Measurements from ENCODE around the gene RUNX1.

Gene RUNX1

GRCh38 chr21:34844013-34844923 is 204.8 kb downstream of the RUNX1 start:
- no peak for DNase-seq

GRCh38 chr21:34843562-34843961 is 205.5 kb downstream of the RUNX1 start:
- no peak for DNase-seq

GRCh38 chr21:34841154-34841553 is 207.9 kb downstream of the RUNX1 start:
- DNase-seq = no peak

GRCh38 chr21:34840693-34841092 is 208.4 kb downstream of the RUNX1 start:
- DNase-seq = no peak

GRCh38 chr21:34838956-34839820 is 209.9 kb downstream of the RUNX1 start:
- DNase-seq = no peak

GRCh38 chr21:34836933-34837505 is 212.1 kb downstream of the RUNX1 start:
- no peak for DNase-seq

- DNase-seq = no peak
Measured at GRCh38 chr21:34836103-34836932, 212.8 kb downstream of the RUNX1 start.

- no peak for DNase-seq
Measured at GRCh38 chr21:34835526-34835925, 213.6 kb downstream of the RUNX1 start.

GRCh38 chr21:34834852-34835501 is 214.1 kb downstream of the RUNX1 start:
- no peak for DNase-seq

GRCh38 chr21:34834290-34834689 is 214.8 kb downstream of the RUNX1 start:
- no peak for DNase-seq

GRCh38 chr21:34833465-34833864 is 215.6 kb downstream of the RUNX1 start:
- DNase-seq = no peak

- DNase-seq = no peak
Measured at GRCh38 chr21:34830386-34831170, 218.5 kb downstream of the RUNX1 start.

- DNase-seq = no peak
Measured at GRCh38 chr21:34827445-34828235, 221.5 kb downstream of the RUNX1 start.

GRCh38 chr21:34826836-34827235 is 222.3 kb downstream of the RUNX1 start:
- no peak for DNase-seq

- no peak for DNase-seq
Measured at GRCh38 chr21:34825948-34826548, 223.1 kb downstream of the RUNX1 start.

- no peak for DNase-seq
Measured at GRCh38 chr21:34825101-34825500, 224.0 kb downstream of the RUNX1 start.

GRCh38 chr21:34824314-34824713 is 224.8 kb downstream of the RUNX1 start:
- DNase-seq = no peak

- no peak for DNase-seq
Measured at GRCh38 chr21:34822942-34823341, 226.2 kb downstream of the RUNX1 start.

GRCh38 chr21:34822168-34822567 is 226.9 kb downstream of the RUNX1 start:
- DNase-seq = no peak

- DNase-seq = no peak
Measured at GRCh38 chr21:34821717-34822116, 227.4 kb downstream of the RUNX1 start.
